A673 (cell line): ENCODE measurements around the gene CEP131. TPM values are rescaled to one million over a fixed set of nuclear protein-coding genes. Genes with fewer than 3 reads are reported as not detected.

Experiments
- BruUV-seq: library from RNA; stranded (reverse); fragments of 400-500 nt; replicated peaks from 2 replicates; lab custom pipeline; 2021; lab: Mats Ljungman, UMichigan
- CTCF ChIA-PET: fragments of 300-600 bp; sonication (Branson Sonifier 250); formaldehyde crosslinking; loops from one replicate; lab custom pipeline; 2022; ENCODE audit warnings: antibody characterized with exemption; lab: Charles Lee
- POLR2A ChIA-PET: fragments of 300-600 bp; sonication (Branson Sonifier 250); formaldehyde crosslinking; loops from one replicate; lab custom pipeline; 2022; ENCODE audit warnings: antibody characterized with exemption; ENCODE audit not compliant: low non-redundant PET; lab: Charles Lee
- DNase-seq: peaks from one replicate; pipeline ENCODE4 v3.0.0-alpha.2; 2015; ENCODE audit warnings: low spot score
- H3K27ac ChIP-seq: fragments of 200-600 bp; sonication (generic); 2 replicates; pipeline ENCODE4 v1.5.1; 2016; ENCODE audit warnings: mixed run types, low read depth, mild to moderate bottlenecking, mixed read lengths, antibody characterized with exemption, low read length; ENCODE audit not compliant: poor library complexity, severe bottlenecking
- H3K27me3 ChIP-seq: fragments of 200-600 bp; sonication (generic); replicated peaks from 2 replicates; pipeline ENCODE4 v1.6.1; 2017; ENCODE audit warnings: mixed run types, low read depth, mild to moderate bottlenecking, mixed read lengths, antibody characterized with exemption, low read length; ENCODE audit not compliant: insufficient read depth, poor library complexity
- H3K36me3 ChIP-seq: fragments of 200-600 bp; sonication (generic); 2 replicates; pipeline ENCODE4 v1.6.1; 2016; ENCODE audit warnings: mixed run types, mild to moderate bottlenecking, mixed read lengths, antibody characterized with exemption, low read length; ENCODE audit not compliant: insufficient read depth, poor library complexity, severe bottlenecking
- H3K4me1 ChIP-seq: fragments of 200-600 bp; sonication (generic); 2 replicates; pipeline ENCODE4 v1.6.1; 2017; ENCODE audit warnings: mixed run types, mild to moderate bottlenecking, mixed read lengths, antibody characterized with exemption, low read length; ENCODE audit not compliant: insufficient read depth, poor library complexity, severe bottlenecking
- H3K4me3 ChIP-seq: fragments of 200-600 bp; sonication (generic); 2 replicates; pipeline ENCODE4 v1.5.1; 2016; ENCODE audit warnings: low read depth, mixed run types, mild to moderate bottlenecking, mixed read lengths, low read length; ENCODE audit not compliant: poor library complexity, severe bottlenecking
- H3K9me3 ChIP-seq: fragments of 200-600 bp; sonication (generic); 2 replicates; pipeline ENCODE4 v1.6.1; 2016; ENCODE audit warnings: mixed run types, low read depth, mild to moderate bottlenecking, mixed read lengths, antibody characterized with exemption, low read length; ENCODE audit not compliant: poor library complexity, severe bottlenecking
- CTCF ChIP-seq: fragments of 300-800, 200-600 bp; sonication (generic); conservative IDR thresholded peaks from 2 replicates; pipeline ENCODE4 v1.5.1; 2017; ENCODE audit warnings: low read depth, mild to moderate bottlenecking, antibody characterized with exemption, low read length, moderate library complexity, mixed read lengths
- EZH2 ChIP-seq: fragments of 200-600 bp; sonication (generic); IDR thresholded peaks from 2 replicates; pipeline ENCODE4 v1.6.1; 2017; ENCODE audit warnings: borderline replicate concordance, low read depth, mild to moderate bottlenecking, mixed read lengths, antibody characterized with exemption, low read length; ENCODE audit not compliant: poor library complexity, severe bottlenecking
- intact Hi-C: fragments of 100-400 bp; cut with micrococcal nuclease; formaldehyde crosslinking; loops from one replicate; pipeline ENCODE4 v1.10.0; 2022; ENCODE audit not compliant: unreplicated experiment
- total RNA-seq: library from RNA; stranded (reverse); gene quantifications from 2 replicates; pipeline ENCODE4 v1.2.3, GENCODE V29; 2021

Gene CEP131
- total RNA-seq, 1 experiment from 2014 or later, result 27.1 TPM

GRCh38 chr17:81142301-81143199 lies 80.2 kb downstream of the CEP131 start:
- Histone ChIP-seq H3K27me3 (no peaks in the 10 kb centered on the region), H3K27ac (peak overlapping the region; percentile 8), H3K4me3 (no peak overlapping the region), H3K4me1 (peaks cover 11% of the 10 kb centered on the region), H3K36me3 (no peaks in the 10 kb centered on the region), H3K9me3 (no peaks in the 10 kb centered on the region)
- ChIA-PET POLR2A (interaction anchor here (0.5 kb wide), 1 partner anchor 85 kb away, joined by 15 read pairs; no protein-coding TSS in a partner anchor), CTCF (interaction anchor here (0.6 to 1.3 kb wide), 8 partner anchors 10 to 455 kb away, joined by 3 to 7 read pairs (median 4); no protein-coding TSS in a partner anchor)
- TF ChIP-seq CTCF (peak; percentile 85), EZH2 (no peak)
- peak; percentile 85 for DNase-seq
- intact Hi-C loops, result no loop called here
- no TSS peak for BruUV-seq

GRCh38 chr17:81140695-81141094 lies 82.1 kb downstream of the CEP131 start:
- intact Hi-C loops, result no loop called here

GRCh38 chr17:81140018-81140417 lies 82.7 kb downstream of the CEP131 start:
- Histone ChIP-seq H3K27ac (no peak overlapping the region), H3K4me3 (no peak overlapping the region), H3K4me1 (peaks cover 11% of the 10 kb centered on the region), H3K9me3 (no peaks in the 10 kb centered on the region), H3K36me3 (no peaks in the 10 kb centered on the region), H3K27me3 (no peaks in the 10 kb centered on the region)
- intact Hi-C loops, result no loop called here
- ChIA-PET POLR2A (no interaction called here), CTCF (interaction anchor here (0.7 kb wide), 1 partner anchor 9 kb away, joined by 9 read pairs; no protein-coding TSS in a partner anchor)
- TF ChIP-seq CTCF, result no peak
- no peak for TF ChIP-seq EZH2
- no peak for DNase-seq
- BruUV-seq, result no TSS peak

More at GRCh38 chr17:81140695-81141094, 82.1 kb downstream of the CEP131 start:
- Histone ChIP-seq H3K4me1 (peaks cover 11% of the 10 kb centered on the region), H3K27ac (no peak overlapping the region), H3K4me3 (no peak overlapping the region), H3K27me3 (no peaks in the 10 kb centered on the region), H3K9me3 (no peaks in the 10 kb centered on the region), H3K36me3 (no peaks in the 10 kb centered on the region)
- POLR2A ChIA-PET, result no interaction called here
- CTCF ChIA-PET, result interaction anchor here (0.7 kb wide), 1 partner anchor 8 kb away, joined by 9 read pairs; no protein-coding TSS in a partner anchor
- DNase-seq, result no peak
- no TSS peak for BruUV-seq
- no peak for TF ChIP-seq CTCF
- no peak for TF ChIP-seq EZH2

Other genes starting within 250 kb of the CEP131 start
- gene CHMP6, start 231.1 kb downstream of the CEP131 start, total RNA-seq, result 18.7 and 21.3 TPM in 2 replicates
- gene BAIAP2, start 187.8 kb downstream of the CEP131 start, total RNA-seq, result 51.6 and 54.9 TPM in 2 replicates
- gene PVALEF, start 57.5 kb downstream of the CEP131 start, total RNA-seq, result not detected in 2 replicates
- gene AATK, start 56.7 kb downstream of the CEP131 start, total RNA-seq, result 0.90 and 1.4 TPM in 2 replicates
- gene TEPSIN, start 16.1 kb upstream of the CEP131 start, total RNA-seq, result 33.6 and 36.1 TPM in 2 replicates
- gene NDUFAF8, start 16.4 kb upstream of the CEP131 start, total RNA-seq, result 58.6 and 64.9 TPM in 2 replicates
- gene SLC38A10, start 72.3 kb upstream of the CEP131 start, total RNA-seq, result 75.1 and 77.3 TPM in 2 replicates
- gene BAHCC1, start 172.5 kb upstream of the CEP131 start, total RNA-seq, result 74.2 and 80.6 TPM in 2 replicates